HG02759 (cell line): ENCODE data around the gene APBA2.
A peak's percentile ranks its signal among the peaks of the same experiment; 100 is the strongest.

Source experiments
- ATAC-seq: cut with Tn5 transposase; IDR thresholded peaks from one replicate; pipeline ENCODE4 v1.9.1; 2021; ENCODE audit warnings: mild to moderate bottlenecking, moderate library complexity; ENCODE audit not compliant: unreplicated experiment

The APBA2 gene

DNA sequence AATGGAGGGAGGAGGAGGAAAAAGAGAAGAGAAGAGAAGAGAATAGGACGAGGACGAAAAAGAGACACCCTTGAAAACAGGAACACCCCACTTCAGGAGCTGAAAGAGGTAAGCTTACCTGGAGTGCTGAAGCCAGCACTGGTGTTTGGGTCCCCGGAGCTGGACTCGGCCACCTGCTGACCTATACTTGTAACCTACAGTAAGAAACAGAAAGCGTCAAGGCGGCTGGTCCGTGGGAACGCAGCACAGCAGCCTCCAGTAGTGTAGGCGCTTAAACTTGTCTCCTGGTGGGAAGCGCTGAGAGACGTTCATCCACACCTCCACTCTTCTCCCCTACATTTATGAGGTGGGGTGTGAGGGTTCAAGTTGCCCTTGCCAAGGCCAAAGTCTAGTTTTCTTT is 242.9 kb downstream of the APBA2 start:
- ATAC-seq, result no peak

- no peak for ATAC-seq
These were observed 243.4 kb downstream of the APBA2 start for GRCh38 chr15:29129221-29129620.

DNA sequence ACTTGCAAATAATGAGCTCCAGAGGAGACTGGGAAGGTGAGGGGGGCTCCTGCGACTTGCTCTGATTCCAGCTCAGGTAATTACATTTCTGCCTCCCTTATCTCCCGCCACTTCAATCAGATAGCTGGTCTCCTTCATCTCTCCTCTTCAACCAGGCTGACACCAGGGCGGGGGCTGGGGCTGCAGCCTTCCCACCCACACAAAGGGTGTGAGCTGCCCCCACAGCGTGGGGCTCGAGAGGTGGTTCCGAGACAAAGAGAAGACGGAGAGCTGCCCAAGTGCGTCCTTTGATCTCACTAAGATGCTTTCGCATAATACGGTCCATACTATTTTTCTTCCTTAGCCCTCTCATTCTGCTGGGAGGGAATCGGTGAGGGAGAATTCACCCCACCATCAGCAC is 244.2 kb downstream of the APBA2 start:
- ATAC-seq, result no peak

DNA sequence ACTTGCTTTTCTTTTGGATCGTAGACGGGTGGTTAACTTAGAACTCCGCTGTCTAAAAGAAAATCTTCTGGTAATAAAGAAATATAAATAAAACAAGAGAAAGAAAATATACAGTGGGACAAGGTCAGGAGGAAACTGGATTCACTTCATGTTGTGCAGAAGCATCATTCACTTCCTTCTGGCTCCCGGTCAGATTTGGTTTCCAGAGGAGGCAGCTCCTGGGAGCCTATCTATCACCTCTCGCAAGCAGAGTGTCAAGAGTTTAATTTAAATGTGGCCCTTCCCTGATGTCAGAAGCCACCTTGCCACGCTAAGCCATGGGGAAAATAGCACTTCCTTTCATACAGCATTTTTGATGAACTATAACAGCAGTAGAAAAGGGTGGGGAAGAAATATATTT is 244.7 kb downstream of the APBA2 start:
- ATAC-seq, result no peak

DNA sequence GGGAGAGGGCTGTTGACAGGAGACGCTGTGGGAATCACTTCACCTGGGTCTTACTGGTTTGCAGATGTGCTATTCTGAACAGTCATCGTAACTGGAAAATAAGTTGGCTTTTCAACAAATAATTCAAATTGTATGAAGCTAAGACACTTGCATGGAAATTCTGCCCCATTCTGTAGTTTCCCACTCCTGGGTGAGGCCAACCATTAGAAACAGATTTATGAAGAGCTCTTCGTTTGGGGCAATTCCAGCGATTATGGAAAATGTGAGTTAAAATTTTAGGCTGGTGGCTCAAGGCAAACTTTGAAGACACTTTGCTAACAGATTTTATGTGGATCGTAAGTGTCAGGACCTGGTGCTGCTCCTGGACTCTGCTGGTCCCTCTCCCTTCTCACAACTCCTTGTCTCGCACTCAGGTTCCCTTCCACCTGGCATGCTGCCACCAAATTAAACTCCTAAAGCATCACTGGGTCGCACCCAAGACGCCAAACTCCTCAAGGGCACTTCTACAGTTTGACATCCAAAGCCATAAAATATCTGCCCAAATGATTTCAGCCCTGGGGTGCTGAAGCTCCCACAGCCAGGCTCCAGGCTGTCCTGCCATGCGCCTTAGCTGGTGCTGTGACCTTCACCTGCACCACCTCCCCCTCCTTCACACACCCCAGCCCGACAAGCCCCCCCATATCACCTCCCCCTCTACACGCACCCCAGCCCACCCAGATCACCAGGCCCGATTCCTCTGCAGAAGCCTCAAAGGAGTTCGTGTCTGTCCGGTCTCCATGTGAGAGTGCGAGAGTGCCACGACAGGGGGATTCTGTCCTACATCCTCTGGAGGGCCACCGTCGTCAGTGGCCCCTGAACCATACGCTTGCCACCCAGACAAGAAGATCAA is 245.4 kb downstream of the APBA2 start:
- ATAC-seq, result no peak

DNA sequence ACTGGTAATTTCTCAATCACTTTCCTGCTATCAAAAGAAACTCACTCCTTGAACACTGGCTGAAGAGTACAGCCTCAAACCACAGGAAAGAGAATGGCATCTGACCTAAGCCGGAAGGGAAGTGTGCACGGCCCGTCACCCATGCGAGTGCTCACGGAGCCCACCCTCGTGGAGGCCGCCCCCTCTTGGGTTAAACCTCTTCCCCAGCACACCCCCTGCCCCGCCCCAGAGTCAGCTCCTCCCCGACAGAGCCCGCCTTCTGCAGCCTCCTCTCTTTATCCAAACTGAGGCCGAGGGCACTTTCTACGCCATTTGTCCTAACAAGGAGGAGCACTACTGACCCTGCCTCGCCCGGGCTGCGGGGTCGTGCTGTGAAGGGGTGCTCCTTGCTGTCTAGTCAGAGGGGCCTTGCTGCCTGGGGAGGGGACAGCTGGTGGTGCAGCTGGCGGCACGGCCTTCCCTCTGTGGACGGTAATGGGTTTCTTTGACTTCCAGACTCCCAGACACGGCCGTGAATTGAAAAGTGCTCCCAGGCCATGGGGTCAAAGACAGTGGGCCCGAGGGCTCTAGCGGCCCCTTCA is 246.2 kb downstream of the APBA2 start:
- no peak for ATAC-seq

GRCh38 chr15:29132735-29133181 is 247.0 kb downstream of the APBA2 start:
- ATAC-seq, result no peak

DNA sequence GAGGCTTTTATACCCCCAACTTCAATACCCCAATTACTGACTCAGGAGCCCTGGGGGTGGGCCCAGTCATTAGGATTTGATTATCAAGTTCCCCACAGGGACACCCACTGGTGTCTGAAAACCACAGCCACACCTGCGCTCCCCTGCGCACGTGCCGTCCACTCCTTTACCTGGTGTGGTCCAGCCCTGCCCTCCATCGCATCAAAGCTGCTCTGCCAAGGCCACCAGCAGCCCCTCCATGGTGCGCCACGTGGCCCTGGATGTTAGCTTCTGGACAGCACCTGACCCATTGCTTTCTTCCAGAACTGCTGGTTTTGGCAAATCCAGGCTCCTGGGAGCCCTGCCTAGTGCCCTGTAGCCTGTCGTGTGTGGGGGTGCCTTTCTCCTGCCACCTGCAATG is 247.5 kb downstream of the APBA2 start:
- no peak for ATAC-seq

- ATAC-seq, result no peak
These were observed 248.0 kb downstream of the APBA2 start for GRCh38 chr15:29133791-29134190.

DNA sequence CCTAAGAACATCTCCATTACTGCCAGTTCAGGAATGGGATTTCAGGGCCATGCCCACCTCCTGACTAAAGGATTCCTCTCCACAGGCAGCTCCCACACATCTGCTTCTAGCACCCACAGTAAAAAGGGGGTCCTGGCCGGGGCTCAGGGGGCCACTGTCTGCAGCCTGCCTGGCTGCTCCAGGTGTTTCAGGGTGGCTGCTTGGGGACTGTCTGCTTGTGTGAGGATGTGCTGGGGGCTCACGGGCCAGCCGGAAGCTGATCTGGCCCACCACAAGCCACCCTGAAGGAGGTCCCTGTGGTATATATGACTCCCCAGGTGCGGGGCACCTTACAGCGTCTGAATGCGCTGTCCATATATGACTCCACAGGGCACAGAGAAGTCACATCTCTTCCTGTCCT is 248.5 kb downstream of the APBA2 start:
- ATAC-seq, result no peak

DNA sequence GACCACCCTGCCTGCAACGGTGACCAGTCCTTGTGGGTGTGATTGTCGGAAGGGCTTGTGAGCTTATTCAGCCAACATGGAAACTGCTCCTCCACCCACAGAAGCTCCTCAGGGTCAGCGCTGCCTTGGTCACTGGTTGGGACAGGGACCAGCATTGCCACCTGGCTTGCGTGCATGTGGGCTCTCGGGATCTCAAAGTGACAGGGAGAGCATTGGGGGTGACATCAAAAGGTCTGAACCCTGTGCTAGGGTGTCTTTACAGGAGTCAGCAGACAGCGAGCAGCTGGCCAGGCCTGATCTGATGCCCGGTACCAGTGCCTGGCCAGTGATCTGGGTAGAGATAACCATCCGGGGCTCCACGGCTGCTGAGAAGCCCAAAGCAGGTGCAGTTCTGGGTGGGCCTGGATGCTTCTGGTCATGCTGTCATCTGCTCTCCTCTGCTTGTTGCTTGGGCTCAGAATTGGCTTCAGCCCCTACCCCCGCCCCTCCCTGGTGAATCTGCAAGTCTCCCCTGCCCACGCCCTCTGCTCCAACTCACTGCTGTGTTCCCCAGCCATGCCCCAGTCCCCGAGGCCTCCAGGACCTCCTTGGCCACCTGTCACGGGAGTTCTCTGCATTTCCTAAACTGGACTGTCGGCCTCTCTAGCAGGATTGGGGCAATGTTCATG is 249.0 kb downstream of the APBA2 start:
- no peak for ATAC-seq

- no peak for ATAC-seq
These were observed 249.5 kb downstream of the APBA2 start for GRCh38 chr15:29135309-29135657.

DNA sequence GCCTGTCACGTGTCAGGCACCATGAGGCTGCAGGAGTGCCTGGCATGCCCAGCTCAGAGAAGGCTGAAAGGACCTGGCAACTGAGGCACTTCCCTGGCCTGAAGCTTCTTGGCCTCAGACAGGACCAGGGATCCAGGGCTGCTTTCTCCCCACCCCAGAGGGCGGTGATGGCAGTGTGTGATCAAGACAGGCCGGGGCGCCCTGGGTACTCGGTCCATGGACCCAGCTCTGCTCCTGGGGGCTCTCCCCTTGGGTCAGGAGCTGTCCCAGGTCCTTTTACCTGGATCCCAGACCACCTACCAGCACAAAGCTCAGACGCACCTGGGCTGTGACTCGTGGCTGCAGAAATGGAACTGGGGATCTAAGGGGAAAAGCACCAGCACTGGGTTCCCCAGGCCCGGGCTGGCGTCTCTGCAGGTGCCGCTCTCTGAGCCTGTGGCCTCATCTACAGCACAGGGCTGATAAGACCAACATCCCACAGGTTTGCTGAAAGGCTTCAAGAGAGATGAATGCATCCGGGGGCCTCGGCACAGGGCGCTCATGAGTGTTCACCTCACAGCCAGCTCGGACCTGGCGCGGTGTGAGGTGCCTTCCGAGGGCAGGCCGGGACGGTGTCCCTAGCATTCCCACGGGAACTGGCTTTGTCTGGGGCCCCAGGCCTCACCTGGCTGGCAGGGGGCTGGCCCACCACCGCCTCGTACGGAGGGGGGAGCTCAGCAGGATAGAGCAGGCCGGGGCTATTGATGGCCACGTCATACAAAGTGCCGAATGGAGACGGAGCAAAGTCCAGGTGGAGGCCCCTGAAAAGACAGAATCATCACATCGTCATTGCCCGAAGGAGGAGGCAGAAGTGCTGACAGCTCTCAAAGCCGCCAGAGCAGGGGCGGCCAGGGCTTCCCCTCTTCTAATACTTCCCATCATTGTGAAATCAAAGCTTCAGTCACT is 250.2 kb downstream of the APBA2 start:
- ATAC-seq, result no peak

DNA sequence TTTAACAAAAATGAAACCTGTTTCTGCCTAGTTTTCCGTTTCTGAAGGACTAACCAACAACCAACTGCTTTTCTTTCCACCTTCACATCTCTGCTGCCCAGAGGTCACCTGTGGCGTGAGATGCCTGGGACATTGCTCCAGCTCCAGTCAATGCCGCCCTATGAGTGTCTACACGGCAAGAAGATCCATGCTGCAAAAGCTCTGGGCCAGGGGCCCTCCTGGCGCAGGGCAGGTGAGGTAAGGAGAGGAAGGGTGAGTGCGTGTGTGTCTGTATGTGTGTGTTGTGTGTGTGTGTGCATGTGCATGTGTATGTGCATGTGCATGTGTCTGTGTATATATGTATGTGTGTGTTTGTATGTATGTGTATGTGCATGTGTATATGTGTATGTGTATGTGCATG is 252.5 kb downstream of the APBA2 start:
- no peak for ATAC-seq

DNA sequence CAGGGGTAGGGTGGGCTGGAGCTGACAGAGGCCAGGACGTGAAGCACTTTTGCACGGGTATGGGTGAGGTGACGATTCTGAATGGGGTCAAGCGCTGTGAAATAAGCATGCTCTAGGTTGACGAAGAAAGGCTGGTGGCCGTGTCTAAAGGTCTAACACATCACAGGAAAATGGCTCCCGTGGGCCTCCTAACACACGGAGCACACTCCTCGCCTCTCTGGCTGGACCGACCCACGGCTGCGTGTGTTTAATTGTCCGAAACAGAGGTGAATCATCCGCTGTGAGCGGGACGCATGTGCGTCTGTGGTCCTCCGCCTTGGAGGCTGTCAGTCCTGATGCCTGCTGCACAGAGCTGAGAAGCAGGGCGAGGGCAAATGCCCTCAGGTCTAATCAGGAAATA is 253.3 kb downstream of the APBA2 start:
- no peak for ATAC-seq

GRCh38 chr15:29139540-29140459 is 254.0 kb downstream of the APBA2 start:
- ATAC-seq, result peak; percentile 61

DNA sequence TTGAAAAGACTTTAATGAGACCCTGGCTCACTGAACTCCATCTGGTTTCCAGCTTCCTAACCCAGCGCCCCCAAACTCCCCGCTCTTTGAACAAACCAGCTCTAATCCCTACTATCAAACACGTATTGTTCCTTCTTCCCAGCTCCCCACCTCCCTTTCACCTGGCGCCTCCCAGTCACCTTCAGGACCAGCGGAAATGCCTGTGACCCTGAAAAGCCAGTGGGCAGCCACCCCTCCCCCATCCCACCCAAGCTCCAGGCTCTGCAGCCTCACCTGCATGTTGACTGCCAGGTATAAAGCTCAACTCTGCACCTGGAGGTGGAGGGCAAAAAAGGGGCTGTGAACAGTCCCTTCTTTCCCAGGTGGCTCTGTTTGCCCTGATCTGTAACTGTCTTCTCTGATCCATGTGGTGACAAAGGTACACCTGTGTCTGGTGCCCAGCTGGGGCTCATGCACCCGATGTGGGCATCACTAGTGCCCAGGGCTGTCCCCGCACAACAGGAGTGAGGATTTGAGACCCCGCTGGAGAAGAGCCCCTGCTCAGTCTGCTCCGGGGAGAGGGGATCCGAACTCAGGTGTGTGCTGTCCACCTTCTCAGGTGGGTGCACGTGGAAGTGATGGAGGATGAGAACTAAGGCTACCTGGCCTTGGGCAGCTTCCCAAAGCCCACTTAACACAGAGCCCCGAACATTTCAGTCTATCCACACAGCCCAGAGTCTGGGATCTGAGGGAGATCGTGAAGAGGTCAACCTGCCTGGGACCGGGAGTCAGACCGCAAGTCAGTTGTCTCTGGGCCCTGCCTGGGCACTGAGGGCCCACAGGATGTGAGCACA is 254.9 kb downstream of the APBA2 start:
- no peak for ATAC-seq

GRCh38 chr15:29141308-29142128 is 255.7 kb downstream of the APBA2 start:
- ATAC-seq, result no peak
